SK-N-SH treated with all-trans-retinoic acid at 6 μM for 48 hours (cell line): ENCODE data around the gene COMMD3.

Experiments used
- ATAC-seq: fragments of 200-7000 bp; cut with Tn5 transposase; 3 replicates; pipeline ENCODE4 v1.9.1; 2020; ENCODE audit warnings: mild to moderate bottlenecking, moderate library complexity
- ARNTL ChIP-seq: fragments of 450-650 bp; formaldehyde crosslinking; IDR thresholded peaks from 2 replicates; pipeline ENCODE4 v1.5.0; 2020; ENCODE audit warnings: low read depth, mild to moderate bottlenecking, moderate library complexity, borderline replicate concordance
- BACH2 ChIP-seq: fragments of 250-450 bp; sonication (Bioruptor Pico); IDR thresholded peaks from 2 replicates; pipeline ENCODE4 v1.9.0; 2021; ENCODE audit warnings: mild to moderate bottlenecking, borderline replicate concordance
- CSDC2 ChIP-seq: fragments of 250-450 bp; sonication (Bioruptor Pico); IDR thresholded peaks from 2 replicates; pipeline ENCODE4 v1.5.0; 2020; ENCODE audit warnings: mild to moderate bottlenecking, moderate library complexity
- CSRNP3 ChIP-seq: fragments of 250-450 bp; sonication (Bioruptor Pico); IDR thresholded peaks from 2 replicates; pipeline ENCODE4 v1.5.1; 2021; ENCODE audit warnings: mild to moderate bottlenecking, moderate library complexity
- ESRRG ChIP-seq: fragments of 250-450 bp; sonication (Bioruptor Pico); IDR thresholded peaks from 2 replicates; pipeline ENCODE4 v1.6.1; 2021; ENCODE audit warnings: mild to moderate bottlenecking
- OSR1 ChIP-seq: fragments of 250-450 bp; sonication (Bioruptor Pico); IDR thresholded peaks from 2 replicates; pipeline ENCODE4 v1.8.0; 2022; ENCODE audit warnings: moderate library complexity, mild to moderate bottlenecking, inconsistent platforms
- PATZ1 ChIP-seq: fragments of 250-450 bp; sonication (Bioruptor Pico); IDR thresholded peaks from 2 replicates; pipeline ENCODE4 v1.8.0; 2020; ENCODE audit warnings: mild to moderate bottlenecking, moderate library complexity, borderline replicate concordance
- POU6F1 ChIP-seq: fragments of 250-450 bp; sonication (Bioruptor Pico); IDR thresholded peaks from 2 replicates; pipeline ENCODE4 v1.8.0; 2021; ENCODE audit warnings: low read depth, mild to moderate bottlenecking, moderate library complexity, borderline replicate concordance
- PPARA ChIP-seq: fragments of 250-450 bp; sonication (Bioruptor Pico); IDR thresholded peaks from 2 replicates; pipeline ENCODE4 v1.5.0; 2020; ENCODE audit warnings: mild to moderate bottlenecking, borderline replicate concordance
- RARB ChIP-seq: fragments of 250-450 bp; sonication (Bioruptor Pico); IDR thresholded peaks from 2 replicates; pipeline ENCODE4 v1.8.0; 2021; ENCODE audit warnings: mild to moderate bottlenecking, moderate library complexity
- SNAI2 ChIP-seq: fragments of 250-450 bp; sonication (Bioruptor Pico); IDR thresholded peaks from 2 replicates; pipeline ENCODE4 v1.5.0; 2020; ENCODE audit warnings: mild to moderate bottlenecking, moderate library complexity
- TSHZ2 ChIP-seq: fragments of 250-450 bp; sonication (Bioruptor Pico); IDR thresholded peaks from 2 replicates; pipeline ENCODE4 v1.5.0; 2020; ENCODE audit warnings: mild to moderate bottlenecking, moderate library complexity
- ZC3H10 ChIP-seq: fragments of 250-450 bp; sonication (Bioruptor Pico); IDR thresholded peaks from 2 replicates; pipeline ENCODE4 v1.5.1; 2021; ENCODE audit warnings: mild to moderate bottlenecking, moderate library complexity
- ZFP3 ChIP-seq: fragments of 250-450 bp; sonication (Bioruptor Pico); IDR thresholded peaks from 2 replicates; pipeline ENCODE4 v1.5.0; 2020; ENCODE audit warnings: mild to moderate bottlenecking, moderate library complexity
- ZFP30 ChIP-seq: fragments of 450-650 bp; formaldehyde crosslinking; IDR thresholded peaks from 2 replicates; pipeline ENCODE4 v1.5.0; 2022; ENCODE audit warnings: mild to moderate bottlenecking, moderate library complexity
- ZNF70 ChIP-seq: fragments of 450-650 bp; formaldehyde crosslinking; IDR thresholded peaks from 2 replicates; pipeline ENCODE4 v1.5.0; 2020; ENCODE audit warnings: mild to moderate bottlenecking, moderate library complexity
- ZNF8 ChIP-seq: fragments of 450-650 bp; formaldehyde crosslinking; IDR thresholded peaks from 2 replicates; pipeline ENCODE4 v1.5.0; 2020; ENCODE audit warnings: mild to moderate bottlenecking, moderate library complexity

COMMD3 gene

GRCh38 chr10:22324413-22324812, 8.2 kb downstream of the COMMD3 start:
- ATAC-seq = no peak
- no peak for TF ChIP-seq ZNF8 (CRISPR knock-in tag)
- TF ChIP-seq PPARA (CRISPR knock-in tag) = no peak
- no peak for TF ChIP-seq ZNF70 (CRISPR knock-in tag)
- no peak for TF ChIP-seq RARB (CRISPR knock-in tag)
- TF ChIP-seq, all 23 proteins: peak for 0

GRCh38 chr10:22324893-22325271, 8.7 kb downstream of the COMMD3 start:
- no peak for ATAC-seq
- no peak for TF ChIP-seq TSHZ2 (CRISPR knock-in tag)
- no peak for TF ChIP-seq ZFP30 (CRISPR knock-in tag)
- TF ChIP-seq ZNF70 (CRISPR knock-in tag) = no peak
- TF ChIP-seq PATZ1 (CRISPR knock-in tag) = no peak

- TF ChIP-seq RARB (CRISPR knock-in tag) (no peak), ARNTL (CRISPR knock-in tag) (no peak), BACH2 (CRISPR knock-in tag) (no peak), ZFP30 (CRISPR knock-in tag) (no peak), PPARA (CRISPR knock-in tag) (no peak), ZFP3 (CRISPR knock-in tag) (no peak), POU6F1 (CRISPR knock-in tag) (no peak), TSHZ2 (CRISPR knock-in tag) (no peak), CSDC2 (CRISPR knock-in tag) (no peak), ZNF8 (CRISPR knock-in tag) (no peak), OSR1 (no peak), ESRRG (CRISPR knock-in tag) (no peak), CSRNP3 (CRISPR knock-in tag) (no peak), PATZ1 (CRISPR knock-in tag) (no peak), SNAI2 (CRISPR knock-in tag) (no peak), ZC3H10 (no peak)
- TF ChIP-seq, all 23 proteins: peak for 0
- ATAC-seq = peak; percentile 77
Measured at GRCh38 chr10:22325272-22326144, 9.3 kb downstream of the COMMD3 start.
